ENCODE data around the gene CCIN.
A peak's percentile ranks its signal among the peaks of the same experiment; 100 is the strongest.

- TF ChIP-seq CTCF (IDR thresholded peaks at IDR 0.05; ENCODE audit: insufficient read depth, low read length, poor library complexity, severe bottlenecking) (no peak), EZH2phosphoT487 (conservative IDR thresholded peaks at IDR 0.05; ENCODE audit: low read length) (0 out of 2 replicates have a peak, but pooled peaks have one; percentile 68)
Measured at GRCh38 chr9:36136894-36137391, 32.2 kb upstream of the CCIN start.
